ENCODE data around the gene RSPH3. TPM values are rescaled to one million over a fixed set of nuclear protein-coding genes. Genes with fewer than 3 reads are reported as not detected.

Gene RSPH3
- total RNA-seq, 1 experiment from 2014 or later = 3.0 TPM

- CTCF ChIA-PET = no interaction called here
- no peaks in the 10 kb centered on the region for H3K27me3 ChIP-seq (replicated peaks; ENCODE audit: control insufficient read depth, insufficient read depth, low read length)
- BruUV-seq (replicated peaks) = no TSS peak
- intact Hi-C loops (cut with micrococcal nuclease; ENCODE audit: unreplicated experiment) = no loop called here
- no peak for TF ChIP-seq CTCF (IDR thresholded peaks at IDR 0.05; ENCODE audit: insufficient read depth in 1 of 2, low read depth in 1 of 2, low read length in 1 of 2, severe bottlenecking in 1 of 2, unreplicated experiment in 1 of 2)
- DNase-seq = no peak
- no peaks in the 10 kb centered on the region for H3K9me3 ChIP-seq
- H3K4me1 ChIP-seq = no peaks in the 10 kb centered on the region; the same call in 1 of the 2 replicates
- H3K4me3 Mint-ChIP-seq (ENCODE audit: unreplicated experiment) = no peak overlapping the region
- H3K36me3 Mint-ChIP-seq (ENCODE audit: insufficient read depth, unreplicated experiment) = no peaks in the 10 kb centered on the region
- no peak overlapping the region for H3K27ac Mint-ChIP-seq (ENCODE audit: unreplicated experiment)
- peaks cover 5% of the 10 kb centered on the region for H3K4me1 Mint-ChIP-seq (ENCODE audit: low read depth, unreplicated experiment)
- H3K9me3 Mint-ChIP-seq (ENCODE audit: unreplicated experiment) = no peaks in the 10 kb centered on the region
- H3K4me3 ChIP-seq (ENCODE audit: low read depth, low read length) = no peak overlapping the region
- POLR2A ChIA-PET = no interaction called here
- no peaks in the 10 kb centered on the region for H3K36me3 ChIP-seq (ENCODE audit: control insufficient read depth, insufficient read depth, low read length)
- H3K27me3 Mint-ChIP-seq (ENCODE audit: insufficient read depth, unreplicated experiment) = no peaks in the 10 kb centered on the region
These were observed 58.8 kb downstream of the RSPH3 start for GRCh38 chr6:158941246-158941645.

GRCh38 chr6:158939255-158940159 is 60.5 kb downstream of the RSPH3 start:
- no peaks in the 10 kb centered on the region for H3K27me3 Mint-ChIP-seq (ENCODE audit: insufficient read depth, unreplicated experiment)

More at GRCh38 chr6:158939255-158940159, 60.5 kb downstream of the RSPH3 start:
- peak overlapping the region; percentile 27 for H3K4me3 ChIP-seq (ENCODE audit: low read depth, low read length)
- Mint-ChIP-seq H3K27ac (ENCODE audit: unreplicated experiment) (peak overlapping the region; percentile 33), H3K36me3 (ENCODE audit: insufficient read depth, unreplicated experiment) (no peaks in the 10 kb centered on the region), H3K4me1 (ENCODE audit: low read depth, unreplicated experiment) (peaks cover 5% of the 10 kb centered on the region), H3K4me3 (ENCODE audit: unreplicated experiment) (peak overlapping the region; percentile 82), H3K9me3 (ENCODE audit: unreplicated experiment) (no peaks in the 10 kb centered on the region)
- intact Hi-C loops (cut with micrococcal nuclease; ENCODE audit: unreplicated experiment) = no loop called here
- POLR2A ChIA-PET = interaction anchor here (0.7 to 1.2 kb wide), 2 partner anchors 70 to 136 kb away, joined by 3 to 5 read pairs; no protein-coding TSS in a partner anchor
- H3K27me3 ChIP-seq (replicated peaks; ENCODE audit: control insufficient read depth, insufficient read depth, low read length) = no peaks in the 10 kb centered on the region
- no peaks in the 10 kb centered on the region for H3K36me3 ChIP-seq (ENCODE audit: control insufficient read depth, insufficient read depth, low read length)
- no peak for TF ChIP-seq CTCF (IDR thresholded peaks at IDR 0.05; ENCODE audit: insufficient read depth in 1 of 2, low read depth in 1 of 2, low read length in 1 of 2, severe bottlenecking in 1 of 2, unreplicated experiment in 1 of 2)
- DNase-seq = peak in 1 of 2 experiments; percentile 39
- BruUV-seq (replicated peaks) = no TSS peak
- H3K4me1 ChIP-seq = no peaks in the 10 kb centered on the region; the same call in 1 of the 2 replicates
- CTCF ChIA-PET = interaction anchor here (0.7 to 1.4 kb wide), 2 partner anchors 9 to 74 kb away, joined by 4 to 6 read pairs; no protein-coding TSS in a partner anchor
- no peaks in the 10 kb centered on the region for H3K9me3 ChIP-seq
